ENCODE data around the gene ACP2. TPM values are rescaled to one million over a fixed set of nuclear protein-coding genes. Genes with fewer than 3 reads are reported as not detected.
A peak's percentile ranks its signal among the peaks of the same experiment; 100 is the strongest.

Gene ACP2
- total RNA-seq, 1 donor = 24.9 TPM

DNA sequence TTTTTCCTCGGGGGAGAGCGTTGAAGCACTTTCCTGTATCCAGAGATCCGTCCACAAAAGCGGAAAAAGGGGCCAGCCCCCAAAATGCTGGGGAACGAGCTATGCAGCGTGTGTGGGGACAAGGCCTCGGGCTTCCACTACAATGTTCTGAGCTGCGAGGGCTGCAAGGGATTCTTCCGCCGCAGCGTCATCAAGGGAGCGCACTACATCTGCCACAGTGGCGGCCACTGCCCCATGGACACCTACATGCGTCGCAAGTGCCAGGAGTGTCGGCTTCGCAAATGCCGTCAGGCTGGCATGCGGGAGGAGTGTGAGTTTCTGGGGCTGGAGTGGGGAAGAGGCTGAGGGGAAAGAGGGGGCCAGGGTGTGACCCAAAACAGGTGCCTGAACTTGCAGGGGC is 11.8 kb upstream of the ACP2 start:
- H3K4me3 ChIP-seq (ENCODE audit: low read depth, low read length) = no peak overlapping the region
- no peak for DNase-seq (ENCODE audit: low read depth)
- TF ChIP-seq, protein P1, sequence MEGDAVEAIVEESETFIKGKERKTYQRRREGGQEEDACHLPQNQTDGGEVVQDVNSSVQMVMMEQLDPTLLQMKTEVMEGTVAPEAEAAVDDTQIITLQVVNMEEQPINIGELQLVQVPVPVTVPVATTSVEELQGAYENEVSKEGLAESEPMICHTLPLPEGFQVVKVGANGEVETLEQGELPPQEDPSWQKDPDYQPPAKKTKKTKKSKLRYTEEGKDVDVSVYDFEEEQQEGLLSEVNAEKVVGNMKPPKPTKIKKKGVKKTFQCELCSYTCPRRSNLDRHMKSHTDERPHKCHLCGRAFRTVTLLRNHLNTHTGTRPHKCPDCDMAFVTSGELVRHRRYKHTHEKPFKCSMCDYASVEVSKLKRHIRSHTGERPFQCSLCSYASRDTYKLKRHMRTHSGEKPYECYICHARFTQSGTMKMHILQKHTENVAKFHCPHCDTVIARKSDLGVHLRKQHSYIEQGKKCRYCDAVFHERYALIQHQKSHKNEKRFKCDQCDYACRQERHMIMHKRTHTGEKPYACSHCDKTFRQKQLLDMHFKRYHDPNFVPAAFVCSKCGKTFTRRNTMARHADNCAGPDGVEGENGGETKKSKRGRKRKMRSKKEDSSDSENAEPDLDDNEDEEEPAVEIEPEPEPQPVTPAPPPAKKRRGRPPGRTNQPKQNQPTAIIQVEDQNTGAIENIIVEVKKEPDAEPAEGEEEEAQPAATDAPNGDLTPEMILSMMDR (IDR thresholded peaks at IDR 0.05; ENCODE audit: insufficient read depth, low read length) = no peak

DNA sequence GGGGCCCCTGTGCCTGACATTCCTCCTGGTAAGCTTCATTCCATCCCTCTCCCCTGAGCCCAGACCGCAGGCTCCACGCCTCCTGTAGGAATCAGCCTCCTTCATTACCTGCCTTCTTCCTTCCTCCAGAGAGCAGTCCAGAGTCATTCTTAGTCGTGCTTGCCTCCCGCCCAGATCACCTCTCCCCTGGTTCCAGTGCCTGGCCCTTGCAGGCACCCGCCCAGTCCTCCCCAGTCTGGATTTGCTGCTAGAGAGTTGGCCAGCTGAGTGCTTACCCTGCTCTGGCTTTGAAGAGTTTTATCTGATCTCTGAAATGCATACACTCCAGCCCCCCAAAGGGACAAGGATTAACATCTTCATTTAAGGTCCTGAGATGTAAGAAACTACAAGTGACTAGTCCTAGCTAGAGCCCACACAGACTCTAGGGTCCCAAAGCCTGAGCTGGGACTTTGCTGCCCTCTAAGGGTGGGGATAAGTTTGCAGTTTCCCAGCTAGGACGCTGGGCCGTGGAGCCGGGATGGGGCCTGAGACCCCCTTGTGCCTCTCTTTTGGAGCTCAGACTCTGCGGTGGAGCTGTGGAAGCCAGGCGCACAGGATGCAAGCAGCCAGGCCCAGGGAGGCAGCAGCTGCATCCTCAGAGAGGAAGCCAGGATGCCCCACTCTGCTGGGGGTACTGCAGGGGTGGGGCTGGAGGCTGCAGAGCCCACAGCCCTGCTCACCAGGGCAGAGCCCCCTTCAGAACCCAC is 10.8 kb upstream of the ACP2 start:
- TF ChIP-seq, protein P1 (IDR thresholded peaks at IDR 0.05; ENCODE audit: insufficient read depth, low read length) = peak; percentile 74
- no peak overlapping the region for H3K4me3 ChIP-seq (ENCODE audit: low read depth, low read length)
- DNase-seq (ENCODE audit: low read depth) = peak; percentile 50

- DNase-seq (ENCODE audit: low read depth) = no peak
- peak overlapping the region; percentile 48 for H3K4me3 ChIP-seq (ENCODE audit: low read depth, low read length)
- TF ChIP-seq, protein P1 (IDR thresholded peaks at IDR 0.05; ENCODE audit: insufficient read depth, low read length) = no peak
Measured at GRCh38 chr11:47258317-47258902, 9.8 kb upstream of the ACP2 start.

- H3K4me3 ChIP-seq (ENCODE audit: low read depth, low read length) = peak within 1 kb of the TSS; percentile 48
- TF ChIP-seq, protein P1 (IDR thresholded peaks at IDR 0.05; ENCODE audit: insufficient read depth, low read length) = peak; percentile 75
- DNase-seq (ENCODE audit: low read depth) = peak; percentile 75
Measured at GRCh38 chr11:47257517-47258316, 9.1 kb upstream of the ACP2 start, which contains the start of gene NR1H3. Gene NR1H3 (plus strand): TSS chr11:47257996. CDS start chr11:47259217, 1,221 bp downstream.

DNA sequence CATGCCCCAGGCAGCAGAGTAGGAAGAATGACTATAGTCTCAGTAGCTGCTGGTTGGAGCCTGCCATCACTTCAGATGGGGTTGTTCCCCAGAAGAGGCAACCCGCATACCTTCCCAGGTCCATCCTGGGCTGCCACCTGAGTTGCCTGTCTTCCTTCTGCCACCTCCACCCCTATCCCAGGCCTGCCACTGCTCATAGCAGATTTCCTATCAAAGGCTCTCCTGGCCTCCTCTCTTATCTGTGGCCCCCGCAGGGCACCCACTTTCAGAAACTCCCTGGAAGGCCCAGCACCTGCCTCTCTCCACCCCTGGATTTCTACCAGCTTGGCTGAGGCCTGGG is 8.5 kb upstream of the ACP2 start:
- DNase-seq (ENCODE audit: low read depth) = no peak
- TF ChIP-seq, protein P1 (IDR thresholded peaks at IDR 0.05; ENCODE audit: insufficient read depth, low read length) = no peak
- H3K4me3 ChIP-seq (ENCODE audit: low read depth, low read length) = no peak overlapping the region

GRCh38 chr11:47256374-47256773 is 7.8 kb upstream of the ACP2 start:
- DNase-seq (ENCODE audit: low read depth) = no peak
- H3K4me3 ChIP-seq (ENCODE audit: low read depth, low read length) = no peak overlapping the region
- TF ChIP-seq, protein P1 (IDR thresholded peaks at IDR 0.05; ENCODE audit: insufficient read depth, low read length) = no peak

Data from fibroblast of the aortic adventitia (primary cell).